GM12878 (cell line): ENCODE measurements around the gene FCN2.

Experiments used
- CBX5 ChIP-seq: sonication (generic); IDR thresholded peaks from 2 replicates; pipeline ENCODE4 v1.6.1; 2016; ENCODE audit warnings: low read depth, moderate library complexity, mild to moderate bottlenecking, inconsistent platforms
- E4F1 ChIP-seq: fragments of 450-650 bp; IDR thresholded peaks from 2 replicates; pipeline ENCODE4 v1.6.1; 2018; ENCODE audit warnings: borderline replicate concordance, mild to moderate bottlenecking; ENCODE audit not compliant: partially characterized antibody
- EGR1 ChIP-seq, 2 experiments: IDR thresholded peaks; 1 replicate in 1 of 2; 2 replicates in 1 of 2; pipeline ENCODE4 v1.6.1; 2011 to 2012; ENCODE audit warnings: low read depth in 2 of 2, low read length in 2 of 2, borderline replicate concordance in 1 of 2, mild to moderate bottlenecking in 1 of 2, moderate library complexity in 1 of 2
- IRF4 ChIP-seq: IDR thresholded peaks from 2 replicates; pipeline ENCODE4 v1.6.1; 2011; ENCODE audit warnings: low read depth, low read length
- POLR2A ChIP-seq: IDR thresholded peaks from 2 replicates; pipeline ENCODE4 v1.6.1; 2011; ENCODE audit warnings: low read depth, mild to moderate bottlenecking, low read length
- SMAD1 ChIP-seq: fragments of 450-650 bp; IDR thresholded peaks from 2 replicates; pipeline ENCODE4 v1.6.1; 2018; ENCODE audit warnings: mild to moderate bottlenecking, low read depth; ENCODE audit not compliant: partially characterized antibody
- TAF1 ChIP-seq: IDR thresholded peaks from 2 replicates; pipeline ENCODE4 v1.6.1; 2011; ENCODE audit warnings: mild to moderate bottlenecking, low read depth, low read length, borderline replicate concordance
- TF ChIP-seq, protein P1 (sequence below): fragments of 450-650 bp; IDR thresholded peaks from 2 replicates; pipeline ENCODE4 v1.6.1; 2017; ENCODE audit warnings: low read depth, mild to moderate bottlenecking, moderate library complexity
- TF ChIP-seq, protein P2 (sequence below), 3 experiments: IDR thresholded peaks in 2 of 3; conservative IDR thresholded peaks in 1 of 3; 2 replicates each; pipeline ENCODE4 v1.5.1; 2011; ENCODE audit warnings: low read depth in 3 of 3, low read length in 3 of 3, mild to moderate bottlenecking in 3 of 3, control low read depth in 2 of 3, moderate library complexity in 2 of 3, inconsistent platforms in 1 of 3, mixed read lengths in 1 of 3; ENCODE audit not compliant: control insufficient read depth in 2 of 3, insufficient read depth in 1 of 3; ENCODE audit errors: extremely low read depth in 1 of 3
- TF ChIP-seq, protein P3 (sequence below): IDR thresholded peaks from 2 replicates; pipeline ENCODE4 v1.6.1; 2012; ENCODE audit warnings: low read depth, low read length, improper control_type of control experiment
- TF ChIP-seq, protein P4 (sequence below): IDR thresholded peaks from 2 replicates; pipeline ENCODE4 v1.6.1; 2011; ENCODE audit warnings: low read depth, mild to moderate bottlenecking, low read length, moderate library complexity, borderline replicate concordance; ENCODE audit errors: extremely low read depth
- TF ChIP-seq, protein P5 (sequence below): IDR thresholded peaks from 2 replicates; pipeline ENCODE4 v1.6.1; 2011; ENCODE audit warnings: borderline replicate concordance, low read depth, mild to moderate bottlenecking, moderate library complexity, low read length; ENCODE audit not compliant: insufficient read depth, poor library complexity, severe bottlenecking

DNA sequence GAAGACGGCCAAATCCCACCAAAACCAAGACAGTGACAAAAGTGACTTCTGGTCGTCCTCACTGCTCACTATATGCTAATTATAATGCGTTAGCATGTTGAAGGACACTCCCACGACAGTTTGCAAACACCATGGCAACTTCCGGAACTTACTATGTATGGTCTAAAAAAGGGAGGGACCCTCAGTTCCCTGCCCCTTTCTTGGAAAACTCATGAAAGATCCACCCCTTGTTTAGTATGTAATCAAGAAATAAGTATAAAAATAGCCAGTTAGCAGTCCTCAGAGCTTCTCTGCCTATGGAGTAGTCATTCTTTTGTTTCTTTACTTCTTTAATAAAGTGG, 9.5 kb downstream of the FCN2 start:
- TF ChIP-seq EGR1 (IDR thresholded peaks at IDR 0.05; ENCODE audit: borderline replicate concordance in 1 of 2, low read depth in 2 of 2, low read length in 2 of 2) (no peak), POLR2A (no peak), E4F1 (no peak), IRF4 (no peak), SMAD1 (no peak), CBX5 (no peak), TAF1 (no peak)
- TF ChIP-seq, protein P1, sequence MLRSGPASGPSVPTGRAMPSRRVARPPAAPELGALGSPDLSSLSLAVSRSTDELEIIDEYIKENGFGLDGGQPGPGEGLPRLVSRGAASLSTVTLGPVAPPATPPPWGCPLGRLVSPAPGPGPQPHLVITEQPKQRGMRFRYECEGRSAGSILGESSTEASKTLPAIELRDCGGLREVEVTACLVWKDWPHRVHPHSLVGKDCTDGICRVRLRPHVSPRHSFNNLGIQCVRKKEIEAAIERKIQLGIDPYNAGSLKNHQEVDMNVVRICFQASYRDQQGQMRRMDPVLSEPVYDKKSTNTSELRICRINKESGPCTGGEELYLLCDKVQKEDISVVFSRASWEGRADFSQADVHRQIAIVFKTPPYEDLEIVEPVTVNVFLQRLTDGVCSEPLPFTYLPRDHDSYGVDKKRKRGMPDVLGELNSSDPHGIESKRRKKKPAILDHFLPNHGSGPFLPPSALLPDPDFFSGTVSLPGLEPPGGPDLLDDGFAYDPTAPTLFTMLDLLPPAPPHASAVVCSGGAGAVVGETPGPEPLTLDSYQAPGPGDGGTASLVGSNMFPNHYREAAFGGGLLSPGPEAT = no peak
- TF ChIP-seq, protein P2, sequence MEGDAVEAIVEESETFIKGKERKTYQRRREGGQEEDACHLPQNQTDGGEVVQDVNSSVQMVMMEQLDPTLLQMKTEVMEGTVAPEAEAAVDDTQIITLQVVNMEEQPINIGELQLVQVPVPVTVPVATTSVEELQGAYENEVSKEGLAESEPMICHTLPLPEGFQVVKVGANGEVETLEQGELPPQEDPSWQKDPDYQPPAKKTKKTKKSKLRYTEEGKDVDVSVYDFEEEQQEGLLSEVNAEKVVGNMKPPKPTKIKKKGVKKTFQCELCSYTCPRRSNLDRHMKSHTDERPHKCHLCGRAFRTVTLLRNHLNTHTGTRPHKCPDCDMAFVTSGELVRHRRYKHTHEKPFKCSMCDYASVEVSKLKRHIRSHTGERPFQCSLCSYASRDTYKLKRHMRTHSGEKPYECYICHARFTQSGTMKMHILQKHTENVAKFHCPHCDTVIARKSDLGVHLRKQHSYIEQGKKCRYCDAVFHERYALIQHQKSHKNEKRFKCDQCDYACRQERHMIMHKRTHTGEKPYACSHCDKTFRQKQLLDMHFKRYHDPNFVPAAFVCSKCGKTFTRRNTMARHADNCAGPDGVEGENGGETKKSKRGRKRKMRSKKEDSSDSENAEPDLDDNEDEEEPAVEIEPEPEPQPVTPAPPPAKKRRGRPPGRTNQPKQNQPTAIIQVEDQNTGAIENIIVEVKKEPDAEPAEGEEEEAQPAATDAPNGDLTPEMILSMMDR (IDR thresholded peaks at IDR 0.05 in 2 of 3, conservative IDR thresholded peaks at IDR 0.05 in 1 of 3; ENCODE audit: control insufficient read depth in 2 of 3, extremely low read depth in 1 of 3, insufficient read depth in 1 of 3, low read depth in 3 of 3, low read length in 3 of 3) = no peak
- TF ChIP-seq, protein P3, sequence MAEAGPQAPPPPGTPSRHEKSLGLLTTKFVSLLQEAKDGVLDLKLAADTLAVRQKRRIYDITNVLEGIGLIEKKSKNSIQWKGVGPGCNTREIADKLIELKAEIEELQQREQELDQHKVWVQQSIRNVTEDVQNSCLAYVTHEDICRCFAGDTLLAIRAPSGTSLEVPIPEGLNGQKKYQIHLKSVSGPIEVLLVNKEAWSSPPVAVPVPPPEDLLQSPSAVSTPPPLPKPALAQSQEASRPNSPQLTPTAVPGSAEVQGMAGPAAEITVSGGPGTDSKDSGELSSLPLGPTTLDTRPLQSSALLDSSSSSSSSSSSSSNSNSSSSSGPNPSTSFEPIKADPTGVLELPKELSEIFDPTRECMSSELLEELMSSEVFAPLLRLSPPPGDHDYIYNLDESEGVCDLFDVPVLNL = no peak
- TF ChIP-seq, protein P4, sequence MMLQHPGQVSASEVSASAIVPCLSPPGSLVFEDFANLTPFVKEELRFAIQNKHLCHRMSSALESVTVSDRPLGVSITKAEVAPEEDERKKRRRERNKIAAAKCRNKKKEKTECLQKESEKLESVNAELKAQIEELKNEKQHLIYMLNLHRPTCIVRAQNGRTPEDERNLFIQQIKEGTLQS = no peak
- TF ChIP-seq, protein P5, sequence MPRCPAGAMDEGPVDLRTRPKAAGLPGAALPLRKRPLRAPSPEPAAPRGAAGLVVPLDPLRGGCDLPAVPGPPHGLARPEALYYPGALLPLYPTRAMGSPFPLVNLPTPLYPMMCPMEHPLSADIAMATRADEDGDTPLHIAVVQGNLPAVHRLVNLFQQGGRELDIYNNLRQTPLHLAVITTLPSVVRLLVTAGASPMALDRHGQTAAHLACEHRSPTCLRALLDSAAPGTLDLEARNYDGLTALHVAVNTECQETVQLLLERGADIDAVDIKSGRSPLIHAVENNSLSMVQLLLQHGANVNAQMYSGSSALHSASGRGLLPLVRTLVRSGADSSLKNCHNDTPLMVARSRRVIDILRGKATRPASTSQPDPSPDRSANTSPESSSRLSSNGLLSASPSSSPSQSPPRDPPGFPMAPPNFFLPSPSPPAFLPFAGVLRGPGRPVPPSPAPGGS = no peak
